Heart left ventricle (tissue), 16 donors: ENCODE results near the gene GBGT1. TPM values are rescaled to one million over a fixed set of nuclear protein-coding genes. Genes with fewer than 3 reads are reported as not detected.

ENCODE experiments used
- ATAC-seq, 4 donors: fragments of 200-7000 bp; cut with Tn5 transposase; one replicate each; pipeline ENCODE4 v1.9.1; 2020 to 2022; ENCODE audit warnings: moderate library complexity in 4 of 4, mild to moderate bottlenecking in 3 of 4, moderate number of reproducible peaks in 1 of 4
- DNase-seq, 5 donors: peaks; one replicate each; pipeline ENCODE4 v3.0.0-alpha.2; 2020
- H3K27ac ChIP-seq, 12 donors: fragments of 200-600 bp; sonication (generic) in 4 of 12; one replicate each; pipeline versions ENCODE4 v1.5.0 to v1.8.0; 2016 to 2022; ENCODE audit warnings: mild to moderate bottlenecking in 2 of 12
- H3K27me3 ChIP-seq, 9 donors: fragments of 200-600 bp; sonication (generic) in 2 of 9; one replicate each; pipeline versions ENCODE4 v1.5.1 to v1.8.0; 2016 to 2022; ENCODE audit warnings: mild to moderate bottlenecking in 3 of 9
- H3K36me3 ChIP-seq, 9 donors: fragments of 200-600 bp; sonication (generic) in 2 of 9; one replicate each; pipeline versions ENCODE4 v1.5.0 to v1.8.0; 2018 to 2022; ENCODE audit warnings: mild to moderate bottlenecking in 2 of 9
- H3K4me1 ChIP-seq, 12 donors: fragments of 200-600 bp; sonication (generic) in 4 of 12; one replicate each; pipeline versions ENCODE4 v1.5.0 to v1.8.0; 2016 to 2022; ENCODE audit warnings: mild to moderate bottlenecking in 3 of 12
- H3K4me3 ChIP-seq, 12 donors: fragments of 200-600 bp; sonication (generic) in 4 of 12; one replicate each; pipeline versions ENCODE4 v1.5.0 to v1.8.0; 2017 to 2022; ENCODE audit warnings: mild to moderate bottlenecking in 9 of 12, moderate library complexity in 4 of 12
- H3K9me3 ChIP-seq, 12 donors: fragments of 200-600 bp; sonication (generic) in 4 of 12; one replicate each; pipeline versions ENCODE4 v1.5.0 to v1.8.0; 2016 to 2022; ENCODE audit warnings: mild to moderate bottlenecking in 1 of 12
- CTCF ChIP-seq, 12 donors: fragments of 200-600 bp; sonication (generic) in 4 of 12; IDR thresholded peaks; one replicate each; pipeline versions ENCODE4 v1.5.0 to v1.8.0; 2018 to 2022; ENCODE audit warnings: antibody characterized with exemption in 12 of 12, mild to moderate bottlenecking in 5 of 12
- POLR2A ChIP-seq, 2 donors: fragments of 450-650 bp; IDR thresholded peaks; one replicate each; pipeline ENCODE4 v1.6.1; 2017; ENCODE audit warnings: antibody characterized with exemption in 2 of 2, mild to moderate bottlenecking in 2 of 2, moderate library complexity in 2 of 2
- WGBS, 4 donors: extraction: QIAGEN DNeasy Blood & Tissue Kit in 2 of 4; methylation state at CpG; one replicate each; pipeline versions ENCODE4 v1.1.5 to v1.1.7; 2013 to 2018; 5-methylcytosine and 5-hydroxymethylcytosine counted together
- intact Hi-C, 10 donors: fragments of 100-400 bp; cut with DNase I; formaldehyde crosslinking; loops; one replicate each; pipeline versions ENCODE4 v1.11.1 to v1.14.2; 2022
- polyA plus RNA-seq, 2 donors: library from polyadenylated mRNA; stranded (reverse); fragments of 200-250 nt; gene quantifications; one replicate each; pipeline ENCODE4 v1.2.3, GENCODE V29; 2013
- total RNA-seq, 9 donors: library from RNA; depleted of rRNA in 2 of 9; stranded (reverse); fragments of >200 nt in 2 of 9; fragmentation: NEBNext Ultra II Directional in 3 of 9; extraction: Animal tissue kit (Norgen Biotek cat#: 25700) in 3 of 9; gene quantifications; one replicate each; pipeline versions ENCODE4 v1.1.0 to v1.2.4, GENCODE V29; 2016 to 2023
- donor health status: ischemic (EF 13 %, LVEDD 7.1; RV severe dilation, severe dysfunction).
- donor health status: healthy with polysubstance abuse.
- donor health status: DM: no; HTN: yes; CAD: no.
- donor health status: DM: no; HTN: no; CAD: no.
- donor health status: ischemic (EF 25% LVEDD 6.9; RV normal size, moderate dysfunction).
- donor health status: ischemic (EF 25% LVEDD 5.7; RV mildly dilated, moderate dysfunction).
- donor health status: healthy.
- donor health status: DM: yes; HTN: yes; CAD: no.
- donor health status: ischemic (EF 35%, LVEDD 5.7; RV mildly dilated, moderate dysfunction).
- donor health status: nonischemic (EF 11% LVEDD 7.7; RV severe dilation, severe dysfunction).
- donor health status: DM: yes; HTN: yes; CAD: no.
- donor health status: PGD.
- donor health status: ischemic (EF 29% LVEDD 5.4; RV normal size, mild dysfunction).
- donor health status: nonischemic (EF 23%, LVEDD 6.1; RV moderate dilation, normal function).

The GBGT1 gene
- total and polyA plus RNA-seq, 11 donors, result 4.6 to 22.5 (median 7.0) TPM

- Histone ChIP-seq H3K36me3 (peaks cover 0 to 27% (median 5%) of the 10 kb centered on the region in 9 donors), H3K27me3 (no peaks in the 10 kb centered on the region), H3K9me3 (no peaks in the 10 kb centered on the region), H3K4me3 (no peak overlapping the region), H3K27ac (no peak overlapping the region), H3K4me1 (peaks cover 0 to 14% (median 5%) of the 10 kb centered on the region in 12 donors)
- intact Hi-C loops, result no loop called here
- TF ChIP-seq CTCF (IDR thresholded peaks at IDR 0.05) (no peak), POLR2A (IDR thresholded peaks at IDR 0.05) (no peak)
- ATAC-seq, result no peak
- DNase-seq, result peak in 2 of 5 donors; percentile 11 to 13
- WGBS, 4 donors, result 83 to 90% (median 90%) methylated on average over 13 of the region's 13 CpGs
These were observed 9.4 kb downstream of the GBGT1 start for GRCh38 chr9:133154097-133154989.

- H3K4me3 ChIP-seq, result no peak overlapping the region
- no peak for ATAC-seq
- peaks cover 0 to 16% (median 6%) of the 10 kb centered on the region in 12 donors for H3K4me1 ChIP-seq
- DNase-seq, result peak in 4 of 5 donors; percentile 24 to 65 (median 38)
- TF ChIP-seq POLR2A (IDR thresholded peaks at IDR 0.05), result no peak
- TF ChIP-seq CTCF (IDR thresholded peaks at IDR 0.05), result no peak
- peak overlapping the region in 1 of 12 donors; percentile 24 for H3K27ac ChIP-seq
- WGBS, 4 donors, result 68 to 78% (median 73%) methylated on average over 36 of the region's 36 CpGs
- peaks cover 0 to 19% (median 0%) of the 10 kb centered on the region in 9 donors for H3K36me3 ChIP-seq
- no peaks in the 10 kb centered on the region for H3K9me3 ChIP-seq
- no peaks in the 10 kb centered on the region for H3K27me3 ChIP-seq
- intact Hi-C loops, result no loop called here
These were observed 10.3 kb downstream of the GBGT1 start for GRCh38 chr9:133153227-133154096.

- ATAC-seq, result no peak
- peaks cover 0 to 32% (median 21%) of the 10 kb centered on the region in 12 donors for H3K4me1 ChIP-seq
These were observed 11.9 kb downstream of the GBGT1 start for GRCh38 chr9:133151601-133152525.

More at GRCh38 chr9:133151601-133152525, 11.9 kb downstream of the GBGT1 start:
- peak in 3 of 5 donors; percentile 34 to 59 (median 55) for DNase-seq
- Histone ChIP-seq H3K4me3 (no peak overlapping the region), H3K27ac (peak overlapping the region in 6 of 12 donors; percentile 5 to 49 (median 22)), H3K36me3 (peaks cover 0 to 5% (median 0%) of the 10 kb centered on the region in 9 donors), H3K9me3 (no peaks in the 10 kb centered on the region), H3K27me3 (no peaks in the 10 kb centered on the region)
- TF ChIP-seq POLR2A (IDR thresholded peaks at IDR 0.05) (no peak), CTCF (IDR thresholded peaks at IDR 0.05) (no peak)
- 78 to 87% (median 83%) methylated on average over 12 to 14 of the region's 14 CpGs for WGBS, 4 donors
- intact Hi-C loops, result no loop called here
